Measurements from ENCODE around the gene ABCG1. TPM values are rescaled to one million over a fixed set of nuclear protein-coding genes. Genes with fewer than 3 reads are reported as not detected.

The ABCG1 gene
- total and polyA plus RNA-seq, 2 experiments from 2014 or later = 8.4 to 10.7 TPM

DNA sequence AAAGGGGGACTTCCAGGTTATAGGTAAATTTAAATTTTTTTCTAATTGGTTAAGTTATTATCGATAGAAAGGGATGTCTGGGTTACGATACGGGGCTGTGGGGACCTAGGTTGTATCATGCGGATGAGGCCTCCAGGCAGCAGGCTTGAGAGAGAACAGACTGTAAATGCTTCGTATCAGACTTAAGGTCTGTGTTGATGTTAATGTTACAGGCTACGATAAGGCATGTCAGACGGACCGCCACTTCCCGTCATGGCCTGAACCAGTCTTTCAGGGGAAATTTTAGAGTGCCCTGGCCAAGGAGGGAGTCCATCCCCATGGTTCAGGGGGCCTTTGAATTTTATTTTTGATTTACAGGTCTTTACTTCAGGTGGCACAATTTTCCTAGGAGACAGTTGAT is 16.7 kb downstream of the ABCG1 start:
- no peaks in the 10 kb centered on the region for H3K36me3 ChIP-seq (replicated peaks; ENCODE audit: insufficient read depth, low read depth)
- peak overlapping the region; percentile 95 for H3K4me2 ChIP-seq
- H3K4me3 ChIP-seq = no peak overlapping the region
- no peak overlapping the region for H2AFZ ChIP-seq
- H4K20me1 ChIP-seq (ENCODE audit: insufficient read depth, poor library complexity, severe bottlenecking) = no peaks in the 10 kb centered on the region
- peak overlapping the region; percentile 88 for H3K27ac ChIP-seq
- peaks cover 42% of the 10 kb centered on the region for H3K4me1 ChIP-seq (ENCODE audit: insufficient read depth)
- H3K79me2 ChIP-seq = no peaks in the 10 kb centered on the region
- H3K9me2 ChIP-seq (replicated peaks; ENCODE audit: insufficient read depth) = no peaks in the 10 kb centered on the region
- H3K9me3 ChIP-seq (ENCODE audit: low read depth) = no peaks in the 10 kb centered on the region
- peak; percentile 28 for DNase-seq (ENCODE audit: low spot score)
- TF ChIP-seq EZH2phosphoT487 (IDR thresholded peaks at IDR 0.05; ENCODE audit: low read depth, severe bottlenecking, unreplicated experiment) = no peak
- TF ChIP-seq, protein P1, sequence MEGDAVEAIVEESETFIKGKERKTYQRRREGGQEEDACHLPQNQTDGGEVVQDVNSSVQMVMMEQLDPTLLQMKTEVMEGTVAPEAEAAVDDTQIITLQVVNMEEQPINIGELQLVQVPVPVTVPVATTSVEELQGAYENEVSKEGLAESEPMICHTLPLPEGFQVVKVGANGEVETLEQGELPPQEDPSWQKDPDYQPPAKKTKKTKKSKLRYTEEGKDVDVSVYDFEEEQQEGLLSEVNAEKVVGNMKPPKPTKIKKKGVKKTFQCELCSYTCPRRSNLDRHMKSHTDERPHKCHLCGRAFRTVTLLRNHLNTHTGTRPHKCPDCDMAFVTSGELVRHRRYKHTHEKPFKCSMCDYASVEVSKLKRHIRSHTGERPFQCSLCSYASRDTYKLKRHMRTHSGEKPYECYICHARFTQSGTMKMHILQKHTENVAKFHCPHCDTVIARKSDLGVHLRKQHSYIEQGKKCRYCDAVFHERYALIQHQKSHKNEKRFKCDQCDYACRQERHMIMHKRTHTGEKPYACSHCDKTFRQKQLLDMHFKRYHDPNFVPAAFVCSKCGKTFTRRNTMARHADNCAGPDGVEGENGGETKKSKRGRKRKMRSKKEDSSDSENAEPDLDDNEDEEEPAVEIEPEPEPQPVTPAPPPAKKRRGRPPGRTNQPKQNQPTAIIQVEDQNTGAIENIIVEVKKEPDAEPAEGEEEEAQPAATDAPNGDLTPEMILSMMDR (IDR thresholded peaks at IDR 0.05; ENCODE audit: poor library complexity) = no peak
- TF ChIP-seq EZH2 (IDR thresholded peaks at IDR 0.05; ENCODE audit: borderline replicate concordance) = no peak
- 52% methylated on average over 9 of the region's 9 CpGs for WGBS (ENCODE audit: low lambda C conversion rate, missing lambda C conversion rate)
- no peaks in the 10 kb centered on the region for H3K27me3 ChIP-seq

DNA sequence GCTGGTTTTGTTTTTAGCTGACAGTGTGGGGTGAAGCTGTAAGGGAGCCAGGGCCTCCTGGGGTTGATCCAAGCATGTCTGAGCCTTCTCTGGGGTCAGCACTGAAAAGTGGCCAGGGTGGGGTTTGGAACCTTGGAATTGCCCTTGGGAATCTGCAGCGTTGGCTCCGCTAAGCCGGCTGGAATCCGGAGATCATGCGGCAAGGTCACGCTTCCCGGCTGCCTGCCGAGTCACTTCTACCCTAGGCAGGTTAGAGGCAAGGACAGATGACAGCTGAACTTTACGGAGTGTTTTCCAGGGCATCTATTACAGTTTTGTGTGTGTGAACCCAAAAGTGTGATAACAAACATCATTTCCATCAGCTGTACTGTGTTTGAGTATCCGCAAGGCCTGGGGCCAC is 17.1 kb downstream of the ABCG1 start:
- Histone ChIP-seq H3K4me1 (ENCODE audit: insufficient read depth) (peaks cover 42% of the 10 kb centered on the region), H4K20me1 (ENCODE audit: insufficient read depth, poor library complexity, severe bottlenecking) (no peaks in the 10 kb centered on the region), H3K27ac (peak overlapping the region; percentile 88)

DNA sequence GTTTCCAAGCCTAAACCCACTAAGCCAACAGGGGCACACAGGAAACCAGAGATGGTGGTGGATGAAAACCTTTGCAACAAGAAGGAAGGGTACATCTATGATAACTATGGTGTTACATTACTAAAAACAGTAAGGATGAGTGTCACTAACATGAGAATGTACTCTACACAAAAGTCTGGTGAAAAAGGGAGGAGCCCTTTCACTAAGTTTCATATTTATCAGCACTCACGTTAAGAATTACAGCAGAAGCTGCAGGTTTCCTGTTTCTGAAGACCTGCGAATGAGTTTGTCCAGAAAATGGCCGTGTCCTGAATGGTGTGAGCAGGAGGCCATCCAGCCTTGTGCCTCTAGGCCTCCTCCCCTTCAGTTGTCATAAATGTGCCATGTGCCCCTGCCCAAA is 17.8 kb downstream of the ABCG1 start:
- H2AFZ ChIP-seq = no peak overlapping the region
- H4K20me1 ChIP-seq (ENCODE audit: insufficient read depth, poor library complexity, severe bottlenecking) = no peaks in the 10 kb centered on the region
- H3K9me3 ChIP-seq (ENCODE audit: low read depth) = no peaks in the 10 kb centered on the region
- H3K27me3 ChIP-seq = no peaks in the 10 kb centered on the region
- TF ChIP-seq EZH2 (IDR thresholded peaks at IDR 0.05; ENCODE audit: borderline replicate concordance) (no peak), EZH2phosphoT487 (IDR thresholded peaks at IDR 0.05; ENCODE audit: low read depth, severe bottlenecking, unreplicated experiment) (no peak)
- TF ChIP-seq, protein P1 (IDR thresholded peaks at IDR 0.05; ENCODE audit: poor library complexity) = no peak
- H3K79me2 ChIP-seq = no peaks in the 10 kb centered on the region
- 76% methylated on average over 3 of the region's 3 CpGs for WGBS (ENCODE audit: low lambda C conversion rate, missing lambda C conversion rate)
- no peak for DNase-seq (ENCODE audit: low spot score)
- H3K36me3 ChIP-seq (replicated peaks; ENCODE audit: insufficient read depth, low read depth) = no peaks in the 10 kb centered on the region
- peaks cover 42% of the 10 kb centered on the region for H3K4me1 ChIP-seq (ENCODE audit: insufficient read depth)
- H3K27ac ChIP-seq = peak overlapping the region; percentile 88
- no peaks in the 10 kb centered on the region for H3K9me2 ChIP-seq (replicated peaks; ENCODE audit: insufficient read depth)
- no peak overlapping the region for H3K4me2 ChIP-seq
- no peak overlapping the region for H3K4me3 ChIP-seq

More for the DNA sequence above, 17.1 kb downstream of the ABCG1 start:
- Histone ChIP-seq H3K4me2 (peak overlapping the region; percentile 95), H3K4me3 (no peak overlapping the region), H3K9me2 (replicated peaks; ENCODE audit: insufficient read depth) (no peaks in the 10 kb centered on the region), H2AFZ (no peak overlapping the region), H3K9me3 (ENCODE audit: low read depth) (no peaks in the 10 kb centered on the region), H3K79me2 (no peaks in the 10 kb centered on the region), H3K36me3 (replicated peaks; ENCODE audit: insufficient read depth, low read depth) (no peaks in the 10 kb centered on the region), H3K27me3 (no peaks in the 10 kb centered on the region)
- DNase-seq (ENCODE audit: low spot score) = no peak
- TF ChIP-seq EZH2phosphoT487 (IDR thresholded peaks at IDR 0.05; ENCODE audit: low read depth, severe bottlenecking, unreplicated experiment) (no peak), EZH2 (IDR thresholded peaks at IDR 0.05; ENCODE audit: borderline replicate concordance) (no peak)
- TF ChIP-seq, protein P1 (IDR thresholded peaks at IDR 0.05; ENCODE audit: poor library complexity) = no peak
- 43% methylated on average over 10 of the region's 10 CpGs for whole genome bisulfite sequencing (ENCODE audit: low lambda C conversion rate, missing lambda C conversion rate)

DNA sequence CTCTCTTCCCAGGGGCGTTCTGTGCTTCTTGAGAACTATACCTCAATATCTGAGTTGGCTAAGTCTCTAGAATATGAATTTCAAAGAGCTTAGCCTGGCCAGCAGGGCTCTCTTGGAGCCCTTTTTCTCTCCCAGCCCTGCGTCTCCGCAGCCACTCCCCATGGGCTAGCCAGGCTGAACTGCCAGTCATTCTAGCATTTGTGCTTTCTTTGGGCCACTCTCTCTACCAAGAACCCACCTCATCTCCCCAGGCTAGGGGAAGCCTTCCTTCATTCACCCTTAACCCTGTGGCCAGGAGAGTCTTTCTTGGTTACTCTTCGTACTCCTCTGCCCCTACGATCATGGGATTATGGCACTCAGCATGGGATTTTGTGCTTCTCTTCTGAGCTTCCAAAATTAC is 18.2 kb downstream of the ABCG1 start:
- no peak overlapping the region for H2AFZ ChIP-seq

More for the DNA sequence above, 18.2 kb downstream of the ABCG1 start:
- Histone ChIP-seq H3K9me2 (replicated peaks; ENCODE audit: insufficient read depth) (no peaks in the 10 kb centered on the region), H3K4me2 (no peak overlapping the region), H3K27ac (no peak overlapping the region), H3K4me1 (ENCODE audit: insufficient read depth) (peaks cover 42% of the 10 kb centered on the region), H3K36me3 (replicated peaks; ENCODE audit: insufficient read depth, low read depth) (no peaks in the 10 kb centered on the region), H3K4me3 (no peak overlapping the region), H3K9me3 (ENCODE audit: low read depth) (no peaks in the 10 kb centered on the region), H3K27me3 (no peaks in the 10 kb centered on the region), H4K20me1 (ENCODE audit: insufficient read depth, poor library complexity, severe bottlenecking) (no peaks in the 10 kb centered on the region), H3K79me2 (no peaks in the 10 kb centered on the region)
- DNase-seq (ENCODE audit: low spot score) = no peak
- TF ChIP-seq EZH2phosphoT487 (IDR thresholded peaks at IDR 0.05; ENCODE audit: low read depth, severe bottlenecking, unreplicated experiment) (no peak), EZH2 (IDR thresholded peaks at IDR 0.05; ENCODE audit: borderline replicate concordance) (no peak)
- TF ChIP-seq, protein P1 (IDR thresholded peaks at IDR 0.05; ENCODE audit: poor library complexity) = no peak
- WGBS (ENCODE audit: low lambda C conversion rate, missing lambda C conversion rate) = 97% methylated on average over 5 of the region's 5 CpGs
